Measurements from ENCODE around the gene EN2.

- TF ChIP-seq POLR2A (IDR thresholded peaks at IDR 0.05) = no peak
- no peak for TF ChIP-seq CTCF (IDR thresholded peaks at IDR 0.05)
These were observed 26.7 kb upstream of the EN2 start for GRCh38 chr7:155431231-155431630.

Data from right lobe of liver (tissue), 4 donors.